Measurements from ENCODE around the gene OR4D2. TPM values are rescaled to one million over a fixed set of nuclear protein-coding genes. Genes with fewer than 3 reads are reported as not detected.
"Not testable (repeated sequence)": the region's sequence is repeated elsewhere in the genome, so short reads cannot be mapped to it uniquely, and the experiment has no call there.

The OR4D2 gene
- not detected for total RNA-seq

DNA sequence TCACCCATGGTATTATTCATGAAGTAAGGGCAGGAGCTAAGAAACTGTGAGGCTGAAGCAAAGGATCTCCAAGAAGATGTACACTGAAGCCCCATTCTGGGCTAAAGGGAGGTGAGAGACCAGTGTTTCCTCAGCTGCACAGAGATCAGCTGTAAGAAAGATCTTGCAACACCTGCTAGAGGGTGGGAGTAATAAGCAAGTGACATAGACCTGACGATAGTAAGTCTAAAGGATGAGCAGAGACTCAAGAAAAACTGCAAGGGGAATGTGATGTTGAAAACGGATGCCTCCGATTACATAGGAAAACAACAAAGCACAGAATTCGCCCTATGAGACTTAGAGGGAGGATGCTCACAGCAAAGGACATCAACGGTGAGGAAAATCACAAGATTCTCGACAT, at the start of gene OR4D2:
Gene OR4D2 (plus strand): TSS at position 301 of the 400 bp plus-strand sequence. CDS start 2,674 bp downstream, outside the sequence.
- no peaks in the 10 kb centered on the region for H3K36me3 Mint-ChIP-seq (ENCODE audit: low read depth)
- no peak within 1 kb of the TSS for H3K4me3 Mint-ChIP-seq
- H3K27ac Mint-ChIP-seq = no peak within 1 kb of the TSS
- peaks cover 19% of the 10 kb centered on the region for H3K4me1 Mint-ChIP-seq
- peaks cover 34% of the 10 kb centered on the region for H3K27me3 Mint-ChIP-seq
- no peaks in the 10 kb centered on the region for H3K9me3 Mint-ChIP-seq
- DNase-seq = no peak
- ChIA-PET POLR2A (interaction anchor here (0.8 to 1.6 kb wide), 3 partner anchors 10 to 159 kb away, joined by 3 to 4 read pairs (median 3); partner anchors contain the start of gene SRSF1), CTCF (interaction anchor here (1.2 to 1.4 kb wide), 2 partner anchors 10 to 13 kb away, joined by 3 to 4 read pairs; no protein-coding TSS in a partner anchor)

DNA sequence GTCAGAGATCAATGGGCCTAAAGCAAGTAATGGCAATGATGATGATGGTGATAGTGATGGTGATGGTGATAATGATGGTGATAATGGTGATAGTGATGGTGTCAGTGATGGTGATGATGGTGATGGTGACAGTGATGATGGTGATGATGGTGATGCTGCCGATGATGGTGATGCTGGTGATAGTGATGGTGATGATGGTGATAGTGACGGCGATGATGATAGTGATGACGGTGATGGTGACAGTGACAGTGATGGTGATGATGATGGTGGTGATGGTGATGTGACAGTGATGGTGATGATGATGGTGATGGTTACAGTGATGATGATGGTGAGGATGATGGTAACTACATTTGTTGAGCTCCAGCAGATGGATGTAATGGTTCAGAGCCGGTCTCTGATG, 49.4 kb upstream of the OR4D2 start:
- H3K4me3 Mint-ChIP-seq = no peak overlapping the region
- POLR2A ChIA-PET = no interaction called here
- no peaks in the 10 kb centered on the region for H3K9me3 Mint-ChIP-seq
- peaks cover 3% of the 10 kb centered on the region for H3K4me1 Mint-ChIP-seq
- H3K27ac Mint-ChIP-seq = no peak overlapping the region
- peaks cover 19% of the 10 kb centered on the region for H3K27me3 Mint-ChIP-seq
- CTCF ChIA-PET = interaction anchor here (3.1 kb wide), 1 partner anchor 55 kb away, joined by 10 read pairs; no protein-coding TSS in a partner anchor
- no peaks in the 10 kb centered on the region for H3K36me3 Mint-ChIP-seq (ENCODE audit: low read depth)
- no peak for DNase-seq

DNA sequence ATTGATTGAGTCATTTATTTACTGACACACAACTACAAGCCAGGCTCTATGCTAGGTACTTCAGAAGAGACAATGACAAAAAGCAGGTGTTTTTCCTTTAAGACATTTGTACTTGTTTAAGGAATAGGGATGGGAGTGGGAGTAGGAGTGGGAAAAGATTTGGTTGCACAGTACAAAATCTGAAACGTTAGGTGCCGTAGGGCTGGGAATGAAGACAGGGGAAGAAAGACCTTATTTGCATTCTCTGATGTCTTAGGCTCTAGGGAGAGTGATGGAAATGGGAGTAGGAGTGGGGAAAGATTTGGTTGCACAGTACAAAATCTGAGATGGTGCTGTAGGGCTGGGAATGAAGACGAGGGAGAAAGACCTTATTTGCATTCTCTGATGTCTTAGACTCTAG, 47.3 kb upstream of the OR4D2 start:
- Mint-ChIP-seq H3K4me3 (no peak overlapping the region), H3K36me3 (ENCODE audit: low read depth) (no peaks in the 10 kb centered on the region), H3K9me3 (no peaks in the 10 kb centered on the region), H3K4me1 (peaks cover 3% of the 10 kb centered on the region), H3K27ac (no peak overlapping the region), H3K27me3 (peaks cover 19% of the 10 kb centered on the region)
- ChIA-PET POLR2A (no interaction called here), CTCF (interaction anchor here (1.3 kb wide), 1 partner anchor 53 kb away, joined by 9 read pairs; no protein-coding TSS in a partner anchor)
- DNase-seq = no peak

DNA sequence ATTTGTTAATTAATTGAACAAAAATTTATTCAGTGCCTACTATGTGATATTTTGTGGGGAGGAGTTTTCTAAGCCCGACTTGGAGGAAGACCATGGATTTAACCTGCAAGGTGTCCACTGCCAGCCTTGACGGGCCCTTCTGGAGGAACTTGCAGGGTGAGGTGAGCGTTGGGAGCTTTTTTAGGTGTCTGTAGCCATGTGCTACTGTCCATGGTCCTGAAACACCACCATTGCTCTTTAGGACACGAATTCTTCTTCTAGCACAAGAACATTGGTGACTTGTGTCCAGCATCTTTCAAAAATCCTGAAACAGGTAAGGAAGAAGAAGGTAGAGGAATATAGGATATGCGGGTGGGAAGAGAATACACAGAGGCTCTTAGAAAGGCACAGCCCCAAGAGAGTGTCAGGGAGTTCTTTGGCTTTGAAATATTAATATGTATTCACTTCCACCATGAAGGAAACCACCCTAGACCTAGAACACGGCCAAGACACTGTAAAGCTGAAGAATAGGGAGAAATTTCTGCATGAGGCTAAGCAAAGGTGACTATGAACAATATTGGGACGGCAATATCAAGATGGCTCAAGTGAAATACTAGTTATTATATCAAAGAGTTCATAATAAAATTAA, 46.5 kb upstream of the OR4D2 start:
- no peaks in the 10 kb centered on the region for H3K36me3 Mint-ChIP-seq (ENCODE audit: low read depth)
- peaks cover 3% of the 10 kb centered on the region for H3K4me1 Mint-ChIP-seq
- DNase-seq = peak; percentile 50
- H3K27me3 Mint-ChIP-seq = peaks cover 19% of the 10 kb centered on the region
- no peak overlapping the region for H3K4me3 Mint-ChIP-seq
- ChIA-PET CTCF (interaction anchor here (1.1 to 2.3 kb wide), 3 partner anchors 52 to 57 kb away, joined by 3 to 13 read pairs (median 9); no protein-coding TSS in a partner anchor), POLR2A (no interaction called here)
- H3K9me3 Mint-ChIP-seq = no peaks in the 10 kb centered on the region
- no peak overlapping the region for H3K27ac Mint-ChIP-seq

DNA sequence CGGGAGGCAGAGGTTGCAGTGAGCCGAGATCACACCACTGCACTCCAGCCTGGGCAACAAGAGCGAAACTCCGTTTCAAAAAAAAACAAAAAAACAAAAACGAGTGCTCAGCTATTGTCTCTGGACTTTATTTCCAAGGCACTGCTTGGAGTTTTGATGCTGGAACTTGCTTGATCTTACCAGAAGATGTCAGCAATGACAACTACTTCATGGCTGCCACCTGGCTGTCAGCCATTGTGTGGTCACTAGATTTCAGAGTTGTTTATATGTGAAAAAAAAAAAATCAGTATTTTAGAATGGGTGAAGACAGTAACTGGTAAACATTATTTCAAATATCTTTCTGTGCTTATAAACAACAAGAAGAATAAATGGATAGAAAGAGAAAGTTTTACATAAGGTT, 44.9 kb upstream of the OR4D2 start:
- ChIA-PET CTCF (interaction anchor here (0.6 to 6.7 kb wide), 12 partner anchors 9 to 269 kb away, joined by 3 to 83 read pairs (median 4); no protein-coding TSS in a partner anchor), POLR2A (interaction anchor here (1.3 kb wide), 1 partner anchor 53 kb away, joined by 4 read pairs; no protein-coding TSS in a partner anchor)
- no peak overlapping the region for H3K27ac Mint-ChIP-seq
- H3K4me3 Mint-ChIP-seq = no peak overlapping the region
- no peaks in the 10 kb centered on the region for H3K9me3 Mint-ChIP-seq
- peak; percentile 46 for DNase-seq
- H3K36me3 Mint-ChIP-seq (ENCODE audit: low read depth) = no peaks in the 10 kb centered on the region
- peaks cover 3% of the 10 kb centered on the region for H3K4me1 Mint-ChIP-seq
- H3K27me3 Mint-ChIP-seq = peaks cover 27% of the 10 kb centered on the region

DNA sequence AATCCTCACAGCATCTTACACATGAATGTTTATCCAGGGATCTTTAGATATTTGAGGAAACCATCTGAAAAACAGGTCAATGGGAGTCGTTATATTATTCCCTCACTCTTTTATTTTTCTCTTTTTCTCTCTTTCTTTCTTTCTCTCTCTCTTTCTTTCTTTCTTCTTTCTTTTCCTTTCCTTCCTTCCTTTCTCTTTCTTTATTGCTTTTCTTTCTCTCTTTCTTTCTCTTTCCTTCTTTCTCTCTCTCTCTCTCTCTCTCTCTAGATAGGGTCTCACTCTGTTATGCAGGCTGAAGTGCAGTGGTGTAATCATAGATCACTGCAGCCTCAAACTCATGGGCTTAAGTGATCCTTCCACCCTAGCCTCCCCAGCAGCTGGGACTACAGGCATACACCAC, 38.9 kb upstream of the OR4D2 start:
- Mint-ChIP-seq H3K9me3 (no peaks in the 10 kb centered on the region), H3K36me3 (ENCODE audit: low read depth) (no peaks in the 10 kb centered on the region), H3K27ac (no peak overlapping the region), H3K4me1 (no peaks in the 10 kb centered on the region), H3K4me3 (no peak overlapping the region), H3K27me3 (peaks cover 27% of the 10 kb centered on the region)
- ChIA-PET CTCF (interaction anchor here (1.3 kb wide), 1 partner anchor 25 kb away, joined by 4 read pairs; no protein-coding TSS in a partner anchor), POLR2A (no interaction called here)
- no peak for DNase-seq

DNA sequence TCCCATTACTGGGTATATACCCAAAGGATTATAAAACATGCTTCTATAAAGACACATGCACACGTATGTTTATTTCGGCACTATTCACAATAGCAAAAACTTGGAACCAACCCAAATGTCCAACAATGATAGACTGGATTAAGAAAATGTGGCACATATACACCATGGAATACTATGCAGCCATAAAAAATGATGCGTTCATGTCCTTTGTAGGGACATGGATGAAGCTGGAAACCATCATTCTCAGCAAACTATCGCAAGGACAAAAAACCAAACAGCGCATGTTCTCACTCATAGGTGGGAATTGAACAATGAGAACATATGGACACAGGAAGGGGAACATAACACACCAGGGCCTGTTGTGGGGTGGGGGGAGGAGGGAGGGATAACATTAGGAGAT, 34.1 kb upstream of the OR4D2 start:
- H3K4me1 Mint-ChIP-seq; H3K27ac Mint-ChIP-seq; CTCF ChIA-PET; H3K4me3 Mint-ChIP-seq; DNase-seq; H3K36me3 Mint-ChIP-seq (ENCODE audit: low read depth); H3K9me3 Mint-ChIP-seq; POLR2A ChIA-PET: not testable (repeated sequence)
- H3K27me3 Mint-ChIP-seq = peaks cover 41% of the 10 kb centered on the region

DNA sequence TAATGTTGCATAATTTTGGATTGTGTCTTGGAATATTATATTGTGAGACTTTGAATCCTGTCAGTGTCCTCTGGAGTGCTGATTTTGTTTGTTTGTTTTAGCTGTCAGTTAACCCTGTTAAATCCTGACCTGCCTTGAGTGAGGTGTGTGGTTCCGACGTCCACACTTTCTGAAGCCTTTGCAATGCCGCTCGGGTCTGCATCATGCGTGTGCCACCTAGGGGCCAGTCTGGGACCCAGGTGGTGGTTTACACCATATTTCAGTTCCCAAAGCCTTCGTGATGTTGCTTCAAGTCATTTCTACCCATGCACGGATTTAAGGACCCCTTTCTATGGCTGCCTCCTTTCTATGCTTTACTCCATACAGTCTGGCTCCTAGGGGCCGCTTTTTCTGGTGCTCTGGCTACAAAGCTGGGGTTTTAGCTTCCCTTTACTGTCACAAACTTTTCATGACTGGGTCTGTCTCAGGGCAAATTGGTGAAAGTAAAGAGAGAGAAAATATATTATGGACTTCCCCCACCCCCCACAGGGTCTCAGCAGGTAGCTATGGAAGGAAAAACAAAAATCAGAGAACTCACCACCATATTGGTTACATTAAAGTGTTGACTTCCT, 30.0 kb upstream of the OR4D2 start:
- Mint-ChIP-seq H3K9me3 (peaks cover 2% of the 10 kb centered on the region), H3K4me1 (no peaks in the 10 kb centered on the region), H3K36me3 (ENCODE audit: low read depth) (no peaks in the 10 kb centered on the region), H3K4me3 (no peak overlapping the region), H3K27me3 (peaks cover 48% of the 10 kb centered on the region), H3K27ac (no peak overlapping the region)
- CTCF ChIA-PET = interaction anchor here (1.1 to 1.6 kb wide), 4 partner anchors 14 to 137 kb away, joined by 3 to 5 read pairs (median 4); no protein-coding TSS in a partner anchor
- no peak for DNase-seq
- POLR2A ChIA-PET = no interaction called here

DNA sequence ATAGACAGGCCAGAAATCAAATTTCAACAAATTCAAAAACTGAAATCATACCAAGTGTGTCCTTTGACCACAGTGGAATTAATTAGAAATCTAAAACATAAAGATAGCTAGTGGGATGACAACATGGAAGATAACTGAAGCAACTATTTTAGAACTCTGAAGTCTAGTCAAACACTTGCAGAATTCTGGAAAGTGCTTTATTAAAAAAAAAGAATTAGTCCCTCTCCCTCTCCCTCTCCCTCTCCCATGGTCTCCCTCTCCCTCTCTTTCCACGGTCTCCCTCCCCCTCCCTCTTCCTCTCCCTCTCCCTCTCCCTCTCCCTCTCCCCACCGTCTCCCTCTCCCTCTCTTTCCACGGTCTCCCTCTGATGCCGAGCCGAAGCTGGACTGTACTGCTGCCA, 25.3 kb upstream of the OR4D2 start:
- Mint-ChIP-seq H3K27me3 (peaks cover 50% of the 10 kb centered on the region), H3K4me3 (no peak overlapping the region), H3K27ac (no peak overlapping the region), H3K9me3 (peaks cover 22% of the 10 kb centered on the region), H3K4me1 (peaks cover 6% of the 10 kb centered on the region), H3K36me3 (ENCODE audit: low read depth) (peaks cover 26% of the 10 kb centered on the region)
- no peak for DNase-seq
- ChIA-PET CTCF (interaction anchor here (1.1 kb wide), 1 partner anchor 31 kb away, joined by 5 read pairs; no protein-coding TSS in a partner anchor), POLR2A (no interaction called here)

DNA sequence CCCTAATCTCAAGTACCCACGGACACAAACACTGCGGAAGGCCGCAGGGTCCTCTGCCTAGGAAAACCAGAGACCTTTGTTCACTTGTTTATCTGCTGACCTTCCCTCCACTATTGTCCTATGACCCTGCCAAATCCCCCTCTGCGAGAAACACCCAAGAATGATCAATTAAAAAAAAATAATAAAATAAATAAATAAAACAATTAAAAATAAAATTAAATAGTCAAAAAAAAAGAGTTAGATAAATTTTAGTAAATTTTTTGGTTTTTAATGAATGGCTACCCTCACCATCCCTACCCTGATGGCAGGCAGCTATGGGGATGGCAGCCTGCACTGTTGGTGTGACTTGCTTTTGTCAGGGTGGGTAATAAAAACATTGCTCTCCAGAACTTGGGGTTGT, 23.4 kb upstream of the OR4D2 start:
- peaks cover 51% of the 10 kb centered on the region for H3K27me3 Mint-ChIP-seq
- H3K4me3 Mint-ChIP-seq, CTCF ChIA-PET, H3K4me1 Mint-ChIP-seq, POLR2A ChIA-PET, DNase-seq, H3K27ac Mint-ChIP-seq: not testable (repeated sequence)
- peaks cover 22% of the 10 kb centered on the region for H3K9me3 Mint-ChIP-seq
- H3K36me3 Mint-ChIP-seq (ENCODE audit: low read depth) = peaks cover 26% of the 10 kb centered on the region

DNA sequence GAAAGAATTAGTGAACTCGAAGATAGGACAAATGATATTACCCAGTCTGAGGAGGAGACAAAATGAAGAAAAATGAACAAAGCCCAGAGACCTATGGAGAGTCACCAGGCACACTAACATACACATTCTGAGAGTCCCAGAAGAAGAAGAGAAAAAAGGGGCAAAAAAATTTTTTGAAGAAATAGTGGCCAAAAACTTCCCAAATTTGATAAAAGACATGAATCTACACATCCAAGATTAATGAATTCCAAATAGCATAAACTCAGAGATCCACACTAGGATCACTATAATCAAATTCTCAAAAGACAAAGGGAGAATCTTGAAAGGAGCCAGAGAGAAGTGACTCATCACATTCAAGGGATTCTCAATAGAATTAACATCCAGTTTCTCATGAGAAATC, 22.0 kb upstream of the OR4D2 start:
- Mint-ChIP-seq H3K9me3 (peaks cover 22% of the 10 kb centered on the region), H3K36me3 (ENCODE audit: low read depth) (peaks cover 26% of the 10 kb centered on the region), H3K4me3 (no peak overlapping the region), H3K4me1 (peaks cover 8% of the 10 kb centered on the region), H3K27me3 (peaks cover 57% of the 10 kb centered on the region), H3K27ac (no peak overlapping the region)
- POLR2A ChIA-PET = no interaction called here
- no peak for DNase-seq
- CTCF ChIA-PET = no interaction called here

DNA sequence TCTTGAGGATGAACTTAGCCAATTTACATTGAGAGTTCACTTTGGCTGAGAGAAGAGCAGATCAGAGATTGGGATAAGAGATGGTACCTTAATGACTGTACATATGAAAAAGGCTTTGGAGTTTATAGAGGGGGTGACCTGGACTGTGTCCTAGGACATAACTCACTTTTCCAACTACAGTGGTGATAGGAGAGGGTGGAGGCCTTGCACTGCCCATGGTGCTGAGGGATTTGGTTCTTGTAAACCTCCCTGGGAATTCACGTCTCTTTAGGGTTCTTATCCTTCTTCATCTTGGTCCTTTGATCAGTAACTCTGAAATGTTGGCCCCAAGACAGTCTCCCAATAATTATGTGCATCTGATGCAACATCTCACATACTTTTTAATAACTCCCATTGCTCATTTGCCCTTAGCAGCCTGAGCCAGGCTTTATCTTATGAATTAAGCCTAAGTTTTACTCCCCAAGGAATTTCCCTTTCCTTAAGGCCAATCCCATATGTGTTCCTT, 18.8 kb upstream of the OR4D2 start, which contains the start of gene OR4D1:
Gene OR4D1 (plus strand): TSS at position 455 of the 505 bp plus-strand sequence. CDS start 6,770 bp downstream, outside the sequence.
- ChIA-PET CTCF (no interaction called here), POLR2A (no interaction called here)
- Mint-ChIP-seq H3K27me3 (peaks cover 61% of the 10 kb centered on the region), H3K4me1 (peaks cover 21% of the 10 kb centered on the region), H3K9me3 (peaks cover 22% of the 10 kb centered on the region), H3K36me3 (ENCODE audit: low read depth) (peaks cover 26% of the 10 kb centered on the region), H3K4me3 (no peak within 1 kb of the TSS), H3K27ac (no peak within 1 kb of the TSS)
- DNase-seq = no peak

DNA sequence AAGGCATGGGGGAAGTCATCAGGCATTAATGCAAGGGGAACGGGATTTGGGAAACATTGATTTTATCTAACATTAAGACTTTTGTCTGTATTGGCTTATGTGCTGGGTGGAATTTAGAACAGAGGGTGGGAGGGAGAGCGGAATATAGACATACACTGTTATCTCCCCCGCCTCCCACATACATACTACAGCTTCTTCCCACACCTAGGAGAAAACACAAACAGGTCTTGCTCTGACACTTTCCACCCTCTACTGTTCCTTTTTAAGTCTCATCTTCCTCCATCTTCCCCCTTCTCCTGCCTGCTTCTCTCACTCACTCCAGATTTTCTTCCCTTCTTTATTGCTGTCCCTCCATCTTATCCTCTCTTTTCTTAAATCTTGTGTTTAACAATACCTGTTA, 18.2 kb upstream of the OR4D2 start:
- Mint-ChIP-seq H3K27me3 (peaks cover 61% of the 10 kb centered on the region), H3K36me3 (ENCODE audit: low read depth) (peaks cover 25% of the 10 kb centered on the region), H3K27ac (no peak overlapping the region), H3K4me3 (no peak overlapping the region), H3K4me1 (peaks cover 27% of the 10 kb centered on the region), H3K9me3 (peaks cover 22% of the 10 kb centered on the region)
- ChIA-PET CTCF (no interaction called here), POLR2A (no interaction called here)
- no peak for DNase-seq

Measured in activated CD4-positive, alpha-beta memory T cell treated with anti-CD3 and anti-CD28 coated beads, Interleukin-2, amount 10 ng/mL, durations not matched to agents 7 days and 5 days (primary cell).